GM10248 (cell line): ENCODE results near the gene EWSR1.
"Not testable (repeated sequence)": the region's sequence is repeated elsewhere in the genome, so short reads cannot be mapped to it uniquely, and the experiment has no call there.

ENCODE experiments used
- CTCF ChIA-PET: fragments of 300-600 bp; sonication (Branson Sonifier 250); formaldehyde crosslinking; extraction: SDS; loops from one replicate; lab custom pipeline; 2021; ENCODE audit warnings: antibody characterized with exemption; lab: Yijun Ruan, JAX
- POLR2A ChIA-PET: fragments of 350-650 bp; sonication (Branson Sonifier 250); formaldehyde crosslinking; extraction: SDS; loops from one replicate; lab custom pipeline; 2020; ENCODE audit warnings: antibody characterized with exemption; lab: Yijun Ruan, JAX
- DNase-seq: peaks from one replicate; pipeline ENCODE4 v3.0.0; 2012; ENCODE audit errors: extremely low spot score
- CTCF ChIP-seq: IDR thresholded peaks from 2 replicates; pipeline ENCODE4 v1.5.1; 2012; ENCODE audit warnings: mild to moderate bottlenecking, low read depth; ENCODE audit errors: extremely low read depth, missing control alignments, control extremely low read depth

Gene EWSR1

GRCh38 chr22:29343313-29343805 is 75.3 kb downstream of the EWSR1 start:
- POLR2A ChIA-PET = no interaction called here
- CTCF ChIA-PET = interaction anchor here (1.1 to 1.4 kb wide), 2 partner anchors 11 to 16 kb away, joined by 3 to 5 read pairs; no protein-coding TSS in a partner anchor
- DNase-seq = no peak

GRCh38 chr22:29344137-29344536 is 76.1 kb downstream of the EWSR1 start:
- DNase-seq = no peak
- CTCF ChIA-PET = no interaction called here
- no peak for TF ChIP-seq CTCF
- POLR2A ChIA-PET = no interaction called here

More at GRCh38 chr22:29343313-29343805, 75.3 kb downstream of the EWSR1 start:
- no peak for TF ChIP-seq CTCF

GRCh38 chr22:29344889-29345288 is 76.8 kb downstream of the EWSR1 start:
- POLR2A ChIA-PET, DNase-seq, CTCF ChIA-PET: not testable (repeated sequence)

GRCh38 chr22:29345932-29346331 is 77.9 kb downstream of the EWSR1 start:
- POLR2A ChIA-PET = interaction anchor here (0.6 kb wide), 1 partner anchor 226 kb away, joined by 4 read pairs; no protein-coding TSS in a partner anchor
- DNase-seq = no peak
- no peak for TF ChIP-seq CTCF
- CTCF ChIA-PET = interaction anchor here (1.7 kb wide), 1 partner anchor 14 kb away, joined by 4 read pairs; no protein-coding TSS in a partner anchor

DNA sequence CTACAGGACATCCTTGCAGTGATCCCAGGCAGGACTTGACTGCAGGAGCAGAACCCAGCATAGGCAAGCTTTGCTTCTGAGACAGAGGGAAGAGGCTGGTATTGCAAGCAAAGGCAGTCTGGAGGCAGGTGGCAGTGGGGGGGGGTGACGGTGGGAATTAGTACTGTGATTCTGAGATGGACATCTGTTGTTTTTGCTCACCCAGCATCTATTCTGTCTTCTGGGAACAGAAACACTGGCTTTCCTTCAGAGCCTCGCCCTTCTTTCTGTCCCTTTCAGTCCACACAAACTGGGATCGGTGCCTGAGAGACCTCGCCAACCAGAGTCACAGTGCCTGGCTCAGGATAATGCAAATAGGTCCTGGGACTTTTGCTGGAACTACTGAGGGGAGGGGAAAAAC is 78.6 kb downstream of the EWSR1 start:
- no peak for TF ChIP-seq CTCF
- no peak for DNase-seq
- CTCF ChIA-PET = interaction anchor here (1.7 kb wide), 1 partner anchor 14 kb away, joined by 4 read pairs; no protein-coding TSS in a partner anchor
- POLR2A ChIA-PET = interaction anchor here (0.6 kb wide), 1 partner anchor 226 kb away, joined by 4 read pairs; no protein-coding TSS in a partner anchor

GRCh38 chr22:29348041-29348440 is 80.0 kb downstream of the EWSR1 start:
- ChIA-PET CTCF (interaction anchor here (1.4 kb wide), 1 partner anchor 27 kb away, joined by 3 read pairs; no protein-coding TSS in a partner anchor), POLR2A (no interaction called here)
- TF ChIP-seq CTCF = no peak
- DNase-seq = no peak

- CTCF ChIA-PET = interaction anchor here (1.1 to 1.4 kb wide), 2 partner anchors 12 to 28 kb away, joined by 3 read pairs; no protein-coding TSS in a partner anchor
- POLR2A ChIA-PET = no interaction called here
- DNase-seq = no peak
- no peak for TF ChIP-seq CTCF
Measured at GRCh38 chr22:29348956-29349355, 80.9 kb downstream of the EWSR1 start.
